GM18526 (cell line): ENCODE results near the gene PACSIN1.

ENCODE experiments used
- POLR2A ChIP-seq: IDR thresholded peaks from 3 replicates; pipeline ENCODE4 v1.6.1; 2011; ENCODE audit not compliant: insufficient read length; ENCODE audit errors: extremely low read depth

The PACSIN1 gene

GRCh38 chr6:34564181-34564580 is 98.3 kb downstream of the PACSIN1 start:
- TF ChIP-seq POLR2A: no peak

- TF ChIP-seq POLR2A: no peak
These were observed 99.9 kb downstream of the PACSIN1 start for GRCh38 chr6:34565722-34566137.

- no peak for TF ChIP-seq POLR2A
These were observed 101.1 kb downstream of the PACSIN1 start for GRCh38 chr6:34566830-34567546.

GRCh38 chr6:34568341-34569201 is 102.7 kb downstream of the PACSIN1 start:
- TF ChIP-seq POLR2A: no peak

- no peak for TF ChIP-seq POLR2A
These were observed 103.6 kb downstream of the PACSIN1 start for GRCh38 chr6:34569361-34569973.

- no peak for TF ChIP-seq POLR2A
These were observed 104.4 kb downstream of the PACSIN1 start for GRCh38 chr6:34570066-34570833.

- TF ChIP-seq POLR2A: no peak
These were observed 105.5 kb downstream of the PACSIN1 start for GRCh38 chr6:34571388-34571787.

- no peak for TF ChIP-seq POLR2A
These were observed 106.1 kb downstream of the PACSIN1 start for GRCh38 chr6:34572021-34572420.

- TF ChIP-seq POLR2A: no peak
These were observed 106.7 kb downstream of the PACSIN1 start for GRCh38 chr6:34572585-34572984.

- no peak for TF ChIP-seq POLR2A
These were observed 107.8 kb downstream of the PACSIN1 start for GRCh38 chr6:34573567-34574183.

GRCh38 chr6:34574647-34575293 is 108.9 kb downstream of the PACSIN1 start:
- TF ChIP-seq POLR2A: no peak

- TF ChIP-seq POLR2A: no peak
These were observed 109.5 kb downstream of the PACSIN1 start for GRCh38 chr6:34575326-34575725.

GRCh38 chr6:34576286-34576955 is 110.5 kb downstream of the PACSIN1 start:
- TF ChIP-seq POLR2A: no peak
